Ovary (tissue), 9 donors: ENCODE results near the gene CACNA2D1. TPM values are rescaled to one million over a fixed set of nuclear protein-coding genes. Genes with fewer than 3 reads are reported as not detected.

Experiments used
- DNase-seq, 5 donors: peaks; one replicate each; pipeline ENCODE4 v3.0.0-alpha.2; 2019 to 2020
- H3K27ac ChIP-seq, 2 donors: fragments of 200-600 bp; one replicate each; pipeline versions ENCODE4 v1.5.1 to v1.8.0; 2019 to 2022
- H3K27me3 ChIP-seq: fragments of 200-600 bp; one replicate; pipeline ENCODE4 v1.8.0; 2022
- H3K36me3 ChIP-seq: fragments of 200-600 bp; sonication (generic); one replicate; pipeline ENCODE4 v1.5.1; 2019
- H3K4me1 ChIP-seq: one replicate; pipeline ENCODE4 v1.8.1; 2013; ENCODE audit warnings: mild to moderate bottlenecking, moderate library complexity; ENCODE audit not compliant: insufficient read depth
- H3K4me3 ChIP-seq: fragments of 200-600 bp; sonication (generic); one replicate; pipeline ENCODE4 v1.5.1; 2017
- H3K9me3 ChIP-seq, 2 donors: fragments of 200-600 bp in 1 of 2; sonication (generic) in 1 of 2; one replicate each; pipeline versions ENCODE4 v1.5.1 to v1.8.1; 2013 to 2019; ENCODE audit warnings: mild to moderate bottlenecking in 1 of 2, moderate library complexity in 1 of 2
- CTCF ChIP-seq, 3 donors: fragments of 450-650 bp in 2 of 3; fragments of 200-600 bp in 1 of 3; IDR thresholded peaks; one replicate each; pipeline versions ENCODE4 v1.5.1 to v1.8.0; 2016 to 2022; ENCODE audit warnings: antibody characterized with exemption in 3 of 3, mild to moderate bottlenecking in 1 of 3
- EP300 ChIP-seq: sonication (generic); formaldehyde crosslinking; IDR thresholded peaks from one replicate; pipeline ENCODE4 v1.6.1; 2017; ENCODE audit warnings: antibody characterized with exemption
- POLR2A ChIP-seq: fragments of 450-650 bp; IDR thresholded peaks from one replicate; pipeline ENCODE4 v1.6.1; 2017; ENCODE audit warnings: antibody characterized with exemption, mild to moderate bottlenecking, moderate library complexity
- WGBS, 3 donors: extraction: QIAGEN DNeasy Blood & Tissue Kit in 1 of 3; methylation state at CpG; one replicate each; pipeline versions ENCODE4 v1.1.5 to v1.1.7; 2013 to 2017; 5-methylcytosine and 5-hydroxymethylcytosine counted together
- intact Hi-C, 4 donors: fragments of 100-400 bp; cut with DNase I; formaldehyde crosslinking; loops; one replicate each; pipeline versions ENCODE4 v1.11.0 to v1.15.1; 2022 to 2023
- polyA plus RNA-seq, 2 donors: library from polyadenylated mRNA; stranded (reverse); fragments of 200-250 nt in 1 of 2; fragments of 350-450 nt in 1 of 2; fragmentation: Illumina TruSeq in 1 of 2; extraction: RNeasy Lipid Tissue Mini Kit (QIAGEN cat#74804) in 1 of 2; gene quantifications; one replicate each; pipeline ENCODE4 v1.2.3, GENCODE V29; 2013 to 2014
- total RNA-seq, 7 donors: library from RNA; depleted of rRNA in 2 of 7; stranded (reverse); fragments of >200 nt in 2 of 7; fragmentation: NEBNext Ultra II Directional in 3 of 7; extraction: Animal tissue kit (Norgen Biotek cat#: 25700) in 3 of 7; gene quantifications; one replicate each; pipeline versions ENCODE4 v1.1.0 to v1.2.4, GENCODE V29; 2016 to 2023
- donor health status: DM: no; HTN: no; CAD: no; lungs with moderate emphysema.
- donor health status: DM: no; HTN: no; CAD: no.
- donor health status: Bipolar disorder and iron deficiency.
- donor health status: DM: yes; HTN: yes; CAD: no.
- donor health status: DM: no; HTN: no; CAD: no.
- donor health status: DM: yes; HTN: yes; CAD: no.

Gene CACNA2D1
- total and polyA plus RNA-seq, 9 donors = 6.6 to 34.2 (median 18.8) TPM

- no peaks in the 10 kb centered on the region for H3K4me1 ChIP-seq
- intact Hi-C loops = no loop called here
- no peak overlapping the region for H3K27ac ChIP-seq
- 89 to 94% (median 91%) methylated on average over 3 of the region's 3 CpGs for WGBS, 3 donors
- DNase-seq = no peak
- no peak overlapping the region for H3K4me3 ChIP-seq
- H3K9me3 ChIP-seq = no peaks in the 10 kb centered on the region
- H3K36me3 ChIP-seq = no peaks in the 10 kb centered on the region
- TF ChIP-seq CTCF (IDR thresholded peaks at IDR 0.05) (no peak), POLR2A (no peak), EP300 (no peak)
- H3K27me3 ChIP-seq = no peaks in the 10 kb centered on the region
These were observed 518.0 kb downstream of the CACNA2D1 start for GRCh38 chr7:81925530-81925929.

GRCh38 chr7:81924494-81924893 is 519.1 kb downstream of the CACNA2D1 start:
- intact Hi-C loops = no loop called here
- H3K4me1 ChIP-seq = no peaks in the 10 kb centered on the region
- no peak overlapping the region for H3K4me3 ChIP-seq
- WGBS, 3 donors = 66 to 81% (median 75%) methylated on average over 2 of the region's 2 CpGs
- H3K9me3 ChIP-seq = peaks cover 0 to 2% of the 10 kb centered on the region in 2 donors
- H3K27ac ChIP-seq = no peak overlapping the region
- DNase-seq = no peak
- TF ChIP-seq CTCF (IDR thresholded peaks at IDR 0.05) (no peak), EP300 (no peak), POLR2A (no peak)
- no peaks in the 10 kb centered on the region for H3K36me3 ChIP-seq
- H3K27me3 ChIP-seq = no peaks in the 10 kb centered on the region

GRCh38 chr7:81919494-81919893 is 524.1 kb downstream of the CACNA2D1 start:
- Histone ChIP-seq H3K27me3 (no peaks in the 10 kb centered on the region), H3K9me3 (peaks cover 0 to 5% of the 10 kb centered on the region in 2 donors), H3K36me3 (no peaks in the 10 kb centered on the region), H3K27ac (no peak overlapping the region), H3K4me3 (no peak overlapping the region), H3K4me1 (no peaks in the 10 kb centered on the region)
- TF ChIP-seq POLR2A (no peak), CTCF (IDR thresholded peaks at IDR 0.05) (no peak), EP300 (no peak)
- intact Hi-C loops = no loop called here
- 78 to 83% (median 79%) methylated on average over 3 of the region's 3 CpGs for WGBS, 3 donors
- DNase-seq = no peak

- intact Hi-C loops = no loop called here
- WGBS, 3 donors = 68 to 78% (median 68%) methylated on average over 2 of the region's 2 CpGs
These were observed 535.4 kb downstream of the CACNA2D1 start for GRCh38 chr7:81908220-81908619.

More at GRCh38 chr7:81908220-81908619, 535.4 kb downstream of the CACNA2D1 start:
- Histone ChIP-seq H3K4me3 (no peak overlapping the region), H3K27me3 (no peaks in the 10 kb centered on the region), H3K9me3 (no peaks in the 10 kb centered on the region), H3K4me1 (no peaks in the 10 kb centered on the region), H3K36me3 (no peaks in the 10 kb centered on the region), H3K27ac (no peak overlapping the region)
- no peak for DNase-seq
- TF ChIP-seq CTCF (IDR thresholded peaks at IDR 0.05) (no peak), POLR2A (no peak), EP300 (no peak)
